HepG2 (cell line): ENCODE results near the gene COX5B. TPM values are rescaled to one million over a fixed set of nuclear protein-coding genes. Genes with fewer than 3 reads are reported as not detected.
A peak's percentile ranks its signal among the peaks of the same experiment; 100 is the strongest.

Experiments used
- ARID5B ChIP-seq: IDR thresholded peaks from 2 replicates; pipeline ENCODE4 v1.4.0; 2020; ENCODE audit warnings: mild to moderate bottlenecking, missing genetic modification reagents
- CEBPG ChIP-seq: IDR thresholded peaks from 2 replicates; pipeline ENCODE4 v1.6.1; 2016
- KLF12 ChIP-seq: sonication (generic); formaldehyde crosslinking; IDR thresholded peaks from 2 replicates; pipeline ENCODE4 v1.4.0; 2020; ENCODE audit warnings: missing genetic modification reagents, borderline replicate concordance
- KLF15 ChIP-seq: sonication (generic); formaldehyde crosslinking; IDR thresholded peaks from 2 replicates; pipeline ENCODE4 v1.8.1; 2023; ENCODE audit warnings: borderline replicate concordance, mild to moderate bottlenecking, inconsistent platforms, missing genetic modification reagents, mixed read lengths
- MYC ChIP-seq: sonication (generic); formaldehyde crosslinking; IDR thresholded peaks from 2 replicates; pipeline ENCODE4 v1.9.0; 2021; ENCODE audit warnings: missing genetic modification reagents, borderline replicate concordance
- NONO ChIP-seq, 2 experiments: fragments of 450-650 bp in 1 of 2; sonication (generic) in 1 of 2; formaldehyde crosslinking in 1 of 2; IDR thresholded peaks in 1 of 2; conservative IDR thresholded peaks in 1 of 2; 2 replicates each; pipeline versions ENCODE4 v1.6.1 to v1.8.0; 2017 to 2022; ENCODE audit warnings: mild to moderate bottlenecking in 1 of 2, missing genetic modification reagents in 1 of 2, moderate library complexity in 1 of 2
- PRMT3 ChIP-seq: sonication (generic); formaldehyde crosslinking; IDR thresholded peaks from 2 replicates; pipeline ENCODE4 v1.8.1; 2022; ENCODE audit warnings: low read depth, mild to moderate bottlenecking, moderate library complexity, missing genetic modification reagents, borderline replicate concordance
- REST ChIP-seq, 2 experiments: IDR thresholded peaks; 2 replicates each; pipeline ENCODE4 v1.6.1; 2011 to 2012; ENCODE audit warnings: low read length in 2 of 2, borderline replicate concordance in 1 of 2, low read depth in 1 of 2, mild to moderate bottlenecking in 1 of 2, moderate library complexity in 1 of 2
- RXRA ChIP-seq: sonication (generic); formaldehyde crosslinking; IDR thresholded peaks from 2 replicates; pipeline ENCODE4 v1.5.1; 2020; ENCODE audit warnings: missing genetic modification reagents
- SAFB2 ChIP-seq: sonication (generic); formaldehyde crosslinking; IDR thresholded peaks from 2 replicates; pipeline ENCODE4 v1.5.1; 2020; ENCODE audit warnings: missing genetic modification reagents, low read depth, mild to moderate bottlenecking, borderline replicate concordance
- SKI ChIP-seq: fragments of 450-650 bp; IDR thresholded peaks from one replicate; pipeline ENCODE4 v1.6.1; 2018; ENCODE audit warnings: mild to moderate bottlenecking; ENCODE audit not compliant: partially characterized antibody
- SMC3 ChIP-seq: IDR thresholded peaks from 2 replicates; pipeline ENCODE4 v1.6.1; 2011; ENCODE audit warnings: low read length, improper control_type of control experiment
- SOX5 ChIP-seq: IDR thresholded peaks from 2 replicates; pipeline ENCODE4 v1.6.1; 2016; ENCODE audit warnings: borderline replicate concordance
- STAT6 ChIP-seq: sonication (generic); formaldehyde crosslinking; IDR thresholded peaks from 2 replicates; pipeline ENCODE4 v1.4.0; 2020; ENCODE audit warnings: missing genetic modification reagents, mild to moderate bottlenecking, borderline replicate concordance
- TBX2 ChIP-seq: sonication (generic); formaldehyde crosslinking; IDR thresholded peaks from 2 replicates; pipeline ENCODE4 v1.5.0; 2020; ENCODE audit warnings: missing genetic modification reagents, mild to moderate bottlenecking, borderline replicate concordance
- TOPORS ChIP-seq: sonication (generic); formaldehyde crosslinking; IDR thresholded peaks from 2 replicates; pipeline ENCODE4 v1.8.0; 2023; ENCODE audit warnings: mild to moderate bottlenecking, missing genetic modification reagents
- ZNF446 ChIP-seq: sonication (generic); formaldehyde crosslinking; IDR thresholded peaks from 2 replicates; pipeline ENCODE4 v1.5.0; 2020; ENCODE audit warnings: mild to moderate bottlenecking, missing genetic modification reagents
- polyA plus RNA-seq, 8 experiments: library from polyadenylated mRNA; depleted of rRNA in 3 of 8; stranded (reverse) in 7 of 8; unstranded in 1 of 8; fragments of >200 nt; fragmentation: Illumina TruSeq in 4 of 8; extraction: Trizol in 4 of 8; gene quantifications; 2 replicates each; pipeline versions ENCODE4 v1.2.1 to v1.2.3, GENCODE V29; 2011 to 2016; ENCODE audit warnings: low read depth in 4 of 8, missing spikeins in 1 of 8, mixed read lengths in 1 of 8; ENCODE audit not compliant: insufficient read depth in 1 of 8
- total RNA-seq, 5 experiments: library from RNA; depleted of rRNA; stranded (reverse); fragments of >200 nt; fragmentation: Illumina TruSeq; extraction: Trizol; gene quantifications; 2 replicates each; pipeline ENCODE4 v1.2.3, GENCODE V29; 2016; ENCODE audit warnings: low read depth in 1 of 5

The COX5B gene
- total and polyA plus RNA-seq, 2 of the 13 experiments (the other 11 are each of a cell fraction or from before 2014, with no cell fraction given), result 453 to 536 TPM

- TF ChIP-seq ARID5B (CRISPR knock-in tag) (peak; percentile 42; the same call in 1 of the 2 replicates), RXRA (peak; percentile 41; the same call in 1 of the 2 replicates), SKI (no peak), TOPORS (CRISPR knock-in tag) (no peak; the same call in 1 of the 2 replicates), MYC (peak; percentile 67; the same call in 1 of the 2 replicates), SAFB2 (CRISPR knock-in tag) (0 out of 2 replicates have a peak, but pooled peaks have one; percentile 39), KLF15 (CRISPR knock-in tag) (no peak; the same call in 1 of the 2 replicates), NONO (IDR thresholded peaks at IDR 0.05) (no peak), NONO (CRISPR knock-in tag; conservative IDR thresholded peaks at IDR 0.05) (peak; percentile 58; the same call in 1 of the 2 replicates), SOX5 (CRISPR knock-in tag) (peak; percentile 42), REST (IDR thresholded peaks at IDR 0.05; ENCODE audit: borderline replicate concordance in 1 of 2, low read depth in 1 of 2, low read length in 2 of 2) (peak in 1 of 2 experiments; percentile 58; a peak in 1 of 4 replicates), SMC3 (no peak), STAT6 (peak; percentile 61; the same call in 1 of the 2 replicates), ZNF446 (CRISPR knock-in tag) (peak; percentile 86), KLF12 (CRISPR knock-in tag) (peak; percentile 90), TBX2 (CRISPR knock-in tag) (peak; percentile 78), PRMT3 (CRISPR knock-in tag) (no peak), CEBPG (CRISPR knock-in tag) (0 out of 2 replicates have a peak, but pooled peaks have one; percentile 25)
Observed at GRCh38 chr2:97645695-97646629, at the start of gene COX5B (continued).
